Activated naive CD8-positive, alpha-beta T cell (primary cell): ENCODE data around the gene CAV3.

Experiments
- H3K27ac Mint-ChIP-seq: one replicate; pipeline ENCODE4 v1.8.0; 2021; ENCODE audit warnings: mixed read lengths
- H3K27me3 Mint-ChIP-seq: one replicate; pipeline ENCODE4 v1.8.0; 2021; ENCODE audit warnings: mixed read lengths
- H3K36me3 Mint-ChIP-seq: one replicate; pipeline ENCODE4 v1.8.0; 2021; ENCODE audit warnings: mixed read lengths
- H3K4me1 Mint-ChIP-seq: one replicate; pipeline ENCODE4 v1.8.0; 2021; ENCODE audit warnings: low read depth, mixed read lengths
- H3K4me3 Mint-ChIP-seq: one replicate; pipeline ENCODE4 v1.8.0; 2021; ENCODE audit warnings: mild to moderate bottlenecking, mixed read lengths
- H3K9me3 Mint-ChIP-seq: one replicate; pipeline ENCODE4 v1.8.0; 2021; ENCODE audit warnings: low read depth, mixed read lengths

Gene CAV3

DNA sequence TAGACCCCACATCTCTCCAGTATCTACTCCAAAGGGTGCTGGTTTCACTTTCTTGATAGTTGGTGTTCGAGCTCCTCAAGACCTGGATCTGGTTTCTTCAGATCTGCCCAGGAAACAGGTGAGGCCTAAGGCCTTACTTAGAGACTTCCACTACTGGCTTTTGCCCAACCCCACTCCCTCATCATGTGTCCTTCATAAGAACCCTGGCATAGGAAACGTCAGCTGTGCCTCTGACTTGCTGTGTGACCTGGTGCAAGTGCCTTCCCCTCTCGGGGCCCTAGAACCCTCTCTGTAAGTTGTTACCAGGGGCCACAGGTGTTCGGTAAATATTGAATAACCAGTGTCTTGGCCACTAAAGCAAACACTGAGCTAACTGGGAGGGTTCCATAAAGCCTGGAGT is 31.9 kb downstream of the CAV3 start:
- no peak overlapping the region for H3K27ac Mint-ChIP-seq
- no peaks in the 10 kb centered on the region for H3K36me3 Mint-ChIP-seq
- H3K4me3 Mint-ChIP-seq = no peak overlapping the region
- peaks cover 15% of the 10 kb centered on the region for H3K27me3 Mint-ChIP-seq
- H3K4me1 Mint-ChIP-seq = peaks cover 13% of the 10 kb centered on the region
- no peaks in the 10 kb centered on the region for H3K9me3 Mint-ChIP-seq

DNA sequence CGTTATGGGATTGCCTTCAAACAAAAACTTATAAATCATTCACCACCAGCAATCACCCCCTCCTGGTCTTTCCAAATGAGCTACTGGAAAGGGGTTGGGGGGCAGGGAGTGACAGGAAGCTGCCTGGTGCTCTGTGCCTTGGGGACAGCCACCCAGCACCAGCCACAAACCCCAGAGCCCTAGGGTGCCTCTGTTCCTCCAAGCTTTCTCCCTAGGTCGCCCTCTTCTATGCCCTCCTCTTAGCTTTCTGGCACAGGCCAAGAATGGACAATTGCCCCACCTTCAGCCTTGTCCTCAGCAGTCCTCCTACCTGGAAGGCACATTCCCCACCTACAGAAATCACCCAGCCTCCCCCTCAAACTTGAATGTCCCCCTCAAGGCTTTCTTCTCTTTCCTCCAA is 32.5 kb downstream of the CAV3 start:
- H3K9me3 Mint-ChIP-seq = no peaks in the 10 kb centered on the region
- H3K4me3 Mint-ChIP-seq = no peak overlapping the region
- H3K4me1 Mint-ChIP-seq = peaks cover 13% of the 10 kb centered on the region
- H3K27ac Mint-ChIP-seq = no peak overlapping the region
- peaks cover 17% of the 10 kb centered on the region for H3K27me3 Mint-ChIP-seq
- no peaks in the 10 kb centered on the region for H3K36me3 Mint-ChIP-seq

DNA sequence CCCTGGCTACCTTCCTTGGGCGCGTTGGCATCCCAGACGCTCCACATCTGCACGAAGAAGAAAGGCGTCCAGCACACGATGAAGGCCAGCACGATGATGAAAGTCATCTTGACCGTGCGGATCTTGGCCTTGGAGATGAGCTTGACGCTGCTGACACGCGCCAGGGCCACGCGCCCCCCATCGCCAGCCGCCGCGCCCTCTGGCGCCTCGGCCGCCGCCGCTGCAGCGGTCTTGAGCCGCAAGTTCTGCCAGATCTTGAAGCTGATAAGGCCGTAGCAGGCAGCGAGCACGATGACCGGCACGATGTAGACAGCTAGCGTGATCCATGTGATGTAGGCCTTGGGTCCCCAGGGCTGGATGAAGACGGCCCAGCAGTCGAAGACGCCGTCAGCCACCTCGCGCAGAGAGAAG is 33.7 kb downstream of the CAV3 start:
- no peaks in the 10 kb centered on the region for H3K36me3 Mint-ChIP-seq
- no peaks in the 10 kb centered on the region for H3K9me3 Mint-ChIP-seq
- H3K4me3 Mint-ChIP-seq = no peak overlapping the region
- H3K27me3 Mint-ChIP-seq = peaks cover 22% of the 10 kb centered on the region
- no peak overlapping the region for H3K27ac Mint-ChIP-seq
- H3K4me1 Mint-ChIP-seq = peaks cover 13% of the 10 kb centered on the region

DNA sequence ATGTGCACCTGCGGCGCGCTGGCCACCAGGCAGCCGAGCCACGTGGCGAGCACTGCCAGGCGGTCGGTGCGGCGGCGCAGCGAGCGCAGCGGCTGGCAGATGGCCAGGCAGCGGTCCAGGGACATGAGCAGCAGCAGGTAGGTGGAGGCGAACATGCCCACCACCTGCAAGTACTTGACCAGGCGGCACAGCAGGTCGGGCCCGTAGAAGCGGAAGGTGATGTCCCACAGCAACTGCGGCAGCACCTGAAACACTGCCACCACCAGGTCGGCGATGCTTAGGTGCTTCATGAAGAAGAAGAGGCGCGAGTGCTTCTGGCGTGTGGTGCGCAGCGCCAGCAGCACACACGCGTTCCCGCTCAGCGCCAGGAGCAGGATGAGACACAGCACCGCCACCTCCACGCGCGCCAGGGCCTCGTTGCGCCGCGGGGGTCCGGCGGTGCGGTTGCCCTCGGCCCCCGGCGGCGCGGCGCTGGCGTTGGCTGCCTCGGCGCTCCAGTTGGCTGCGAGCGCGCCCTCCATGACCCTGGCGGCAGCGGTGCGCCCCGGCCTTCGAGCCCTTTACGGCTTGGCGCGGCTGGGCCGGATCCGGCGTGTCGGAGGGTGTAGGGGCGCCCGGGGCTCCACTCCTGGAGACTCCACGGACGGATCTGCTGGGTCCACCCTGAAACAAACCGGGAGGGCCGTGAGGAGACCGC is 34.2 kb downstream of the CAV3 start:
- Mint-ChIP-seq H3K27ac (no peak overlapping the region), H3K36me3 (no peaks in the 10 kb centered on the region), H3K9me3 (no peaks in the 10 kb centered on the region), H3K4me1 (peaks cover 13% of the 10 kb centered on the region), H3K4me3 (no peak overlapping the region), H3K27me3 (peaks cover 22% of the 10 kb centered on the region)

DNA sequence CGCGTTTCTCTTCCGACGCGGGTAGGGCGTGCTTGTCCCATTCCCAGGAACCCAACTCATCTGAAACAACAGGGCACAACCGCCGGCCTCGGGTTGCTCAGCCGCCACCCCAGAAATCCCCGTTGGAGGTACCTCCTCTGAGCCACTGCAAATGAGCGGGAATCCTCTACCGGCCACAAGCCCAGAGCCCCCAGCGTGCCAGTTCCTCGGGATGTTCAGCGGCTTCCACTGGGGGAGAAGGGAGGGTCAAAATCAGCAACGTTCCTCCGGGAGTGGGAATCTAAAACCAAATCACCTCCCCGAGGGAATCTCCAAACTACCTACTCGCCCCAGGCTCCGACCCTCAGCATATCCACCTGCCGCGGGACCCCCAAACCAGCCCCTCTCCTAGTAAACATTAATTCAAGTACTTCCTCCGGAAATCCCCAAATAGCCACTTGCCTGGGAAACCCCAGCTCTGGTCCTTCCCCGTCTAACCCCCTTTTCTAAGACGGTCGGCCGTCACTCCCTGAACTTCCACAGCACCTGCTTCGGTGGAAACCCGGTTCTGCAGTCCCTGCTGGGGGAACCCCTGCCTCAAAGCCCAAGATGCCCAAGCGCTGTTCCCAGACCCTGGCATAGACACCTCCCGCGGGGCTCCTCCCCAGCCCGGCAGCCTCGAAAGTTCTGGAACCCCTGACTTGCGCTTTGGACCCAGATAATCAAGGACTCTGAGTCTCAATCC is 34.9 kb downstream of the CAV3 start:
- Mint-ChIP-seq H3K4me3 (peak overlapping the region; percentile 58), H3K27ac (no peak overlapping the region), H3K4me1 (peaks cover 13% of the 10 kb centered on the region), H3K9me3 (no peaks in the 10 kb centered on the region), H3K36me3 (no peaks in the 10 kb centered on the region), H3K27me3 (peaks cover 24% of the 10 kb centered on the region)

DNA sequence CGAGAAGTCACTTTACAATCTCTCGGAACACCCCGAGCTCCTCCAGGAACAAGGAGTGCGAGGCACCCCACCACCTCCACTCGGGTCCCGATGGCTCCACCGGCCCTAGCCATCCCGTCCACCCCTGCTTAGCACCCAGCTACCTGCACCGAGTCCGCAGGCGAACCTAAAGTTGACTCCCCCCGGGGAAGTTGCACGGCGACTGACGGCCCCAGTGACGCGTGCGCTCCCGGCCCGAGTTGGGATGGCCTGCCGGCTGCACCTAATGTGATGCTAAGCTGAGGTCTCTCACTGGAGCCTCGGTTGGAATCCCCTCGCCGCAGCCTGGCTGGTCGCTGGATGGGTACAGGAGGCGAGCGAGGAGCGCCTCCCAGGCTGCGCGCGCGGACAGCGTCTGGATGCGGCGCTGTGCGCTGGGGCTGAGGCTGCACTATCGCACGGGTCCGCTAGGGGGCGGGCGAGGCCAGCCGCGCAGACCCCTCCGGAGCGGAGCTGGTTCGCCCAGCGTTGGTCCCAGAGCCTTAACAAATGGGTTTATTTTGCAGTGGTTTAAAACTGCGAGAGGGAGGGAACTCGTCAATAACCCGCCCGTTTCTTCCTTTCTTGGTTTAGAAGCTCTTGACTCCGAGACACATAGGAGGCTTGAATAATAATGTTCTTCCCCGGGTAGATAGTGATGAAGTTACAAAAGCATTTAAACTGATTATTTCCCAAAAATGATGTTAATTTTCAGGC is 35.7 kb downstream of the CAV3 start, which contains the start of gene OXTR:
TSS of gene OXTR (minus strand) at position 526 of the 735 bp plus-strand sequence. CDS start 1,426 bp downstream, outside the sequence.
- H3K36me3 Mint-ChIP-seq = no peaks in the 10 kb centered on the region
- H3K27ac Mint-ChIP-seq = no peak within 1 kb of the TSS
- H3K27me3 Mint-ChIP-seq = peaks cover 25% of the 10 kb centered on the region
- H3K4me3 Mint-ChIP-seq = peak within 1 kb of the TSS; percentile 58
- no peaks in the 10 kb centered on the region for H3K9me3 Mint-ChIP-seq
- H3K4me1 Mint-ChIP-seq = peaks cover 13% of the 10 kb centered on the region

DNA sequence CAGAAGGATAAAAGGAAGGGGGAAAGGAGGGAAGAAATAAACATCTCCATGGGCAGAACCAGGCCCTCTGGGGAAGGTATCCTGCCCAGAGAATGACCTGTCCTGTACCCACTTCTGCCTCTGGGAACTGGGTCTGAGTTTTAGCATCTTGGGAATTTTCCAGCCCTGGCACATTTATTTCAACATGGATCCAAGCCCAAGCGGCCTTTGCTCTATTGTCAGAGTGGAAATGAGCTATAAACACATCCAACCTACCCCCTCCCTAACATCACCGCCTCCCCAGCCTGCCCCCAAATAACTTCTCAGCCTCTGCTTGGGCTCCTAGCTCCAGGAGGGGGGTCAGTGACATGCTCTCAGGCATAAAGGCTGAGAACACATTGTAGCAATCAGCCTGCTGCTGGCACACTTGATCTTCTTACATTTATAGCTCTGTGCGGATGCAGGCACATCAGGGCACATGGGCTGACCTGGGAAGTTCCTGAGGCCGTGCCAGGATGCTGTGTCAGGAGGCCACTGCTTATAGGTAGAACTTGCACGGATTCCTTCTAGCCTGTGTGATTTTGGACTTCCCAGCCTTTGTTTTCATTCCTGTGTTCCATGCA is 40.4 kb downstream of the CAV3 start:
- H3K4me3 Mint-ChIP-seq = no peak overlapping the region
- no peak overlapping the region for H3K27ac Mint-ChIP-seq
- H3K4me1 Mint-ChIP-seq = peaks cover 7% of the 10 kb centered on the region
- H3K36me3 Mint-ChIP-seq = no peaks in the 10 kb centered on the region
- H3K27me3 Mint-ChIP-seq = peaks cover 30% of the 10 kb centered on the region
- no peaks in the 10 kb centered on the region for H3K9me3 Mint-ChIP-seq

DNA sequence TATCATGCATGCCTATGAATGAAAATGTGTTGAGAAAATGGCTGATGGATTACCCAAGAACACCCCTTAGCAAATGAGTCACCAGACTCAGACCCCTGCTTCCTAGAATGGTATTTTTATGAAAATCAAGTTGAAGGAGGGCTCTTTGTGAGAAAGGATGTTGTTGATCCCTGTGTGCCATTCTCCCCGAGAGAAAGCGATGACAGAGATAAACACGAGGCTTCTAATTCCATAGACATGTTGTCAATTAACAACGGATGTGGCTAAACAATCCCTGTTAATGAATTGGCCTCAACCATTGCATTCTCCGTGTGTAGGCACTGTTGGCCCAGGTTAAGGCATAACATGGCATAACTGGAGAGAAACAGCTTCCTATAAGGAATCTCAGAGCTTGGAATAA is 41.6 kb downstream of the CAV3 start:
- H3K36me3 Mint-ChIP-seq = no peaks in the 10 kb centered on the region
- no peak overlapping the region for H3K27ac Mint-ChIP-seq
- H3K27me3 Mint-ChIP-seq = peaks cover 22% of the 10 kb centered on the region
- no peak overlapping the region for H3K4me3 Mint-ChIP-seq
- H3K9me3 Mint-ChIP-seq = no peaks in the 10 kb centered on the region
- H3K4me1 Mint-ChIP-seq = no peaks in the 10 kb centered on the region

DNA sequence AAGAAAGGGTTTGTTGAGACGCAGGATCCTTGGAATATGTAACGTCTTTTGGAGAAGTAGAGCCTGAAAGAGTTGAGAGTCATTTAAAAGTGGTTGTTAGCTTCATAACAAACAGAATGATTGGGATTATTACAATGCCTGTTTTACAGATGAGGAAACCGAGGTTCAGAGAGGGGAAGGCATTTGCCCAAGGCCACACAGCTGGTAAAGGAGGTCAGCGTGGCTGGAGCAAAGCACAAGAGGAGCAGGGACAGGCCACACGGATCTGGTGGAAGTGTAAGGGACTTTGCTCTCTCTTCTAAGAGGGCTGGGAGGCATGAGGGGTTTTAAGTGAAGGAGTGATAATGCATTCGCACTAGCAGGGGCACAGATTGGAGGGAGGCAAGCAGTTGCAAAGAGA is 42.0 kb downstream of the CAV3 start:
- H3K4me1 Mint-ChIP-seq = no peaks in the 10 kb centered on the region
- peaks cover 20% of the 10 kb centered on the region for H3K27me3 Mint-ChIP-seq
- no peaks in the 10 kb centered on the region for H3K36me3 Mint-ChIP-seq
- H3K9me3 Mint-ChIP-seq = no peaks in the 10 kb centered on the region
- no peak overlapping the region for H3K4me3 Mint-ChIP-seq
- no peak overlapping the region for H3K27ac Mint-ChIP-seq

DNA sequence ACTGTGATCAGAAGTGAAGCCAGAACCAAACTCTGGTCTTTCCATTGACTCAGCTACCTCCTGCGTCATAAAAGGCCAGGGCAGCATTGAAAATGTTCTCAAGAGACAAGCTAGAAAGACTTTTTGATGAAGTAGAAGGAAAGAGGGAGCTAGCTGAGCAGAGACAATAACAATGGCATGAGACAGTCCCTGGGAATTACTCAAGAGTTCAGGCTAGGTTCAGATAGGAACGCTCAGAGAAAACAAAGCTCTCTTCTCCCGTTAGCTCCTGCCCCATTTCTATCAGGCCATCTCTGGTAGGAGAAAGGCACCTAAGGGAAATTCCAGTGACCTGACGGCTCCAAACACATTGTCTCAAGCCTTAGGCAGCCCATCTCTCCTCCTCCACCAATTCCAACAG is 42.8 kb downstream of the CAV3 start:
- H3K4me3 Mint-ChIP-seq = no peak overlapping the region
- no peaks in the 10 kb centered on the region for H3K9me3 Mint-ChIP-seq
- H3K27me3 Mint-ChIP-seq = peaks cover 18% of the 10 kb centered on the region
- no peak overlapping the region for H3K27ac Mint-ChIP-seq
- H3K4me1 Mint-ChIP-seq = no peaks in the 10 kb centered on the region
- no peaks in the 10 kb centered on the region for H3K36me3 Mint-ChIP-seq

DNA sequence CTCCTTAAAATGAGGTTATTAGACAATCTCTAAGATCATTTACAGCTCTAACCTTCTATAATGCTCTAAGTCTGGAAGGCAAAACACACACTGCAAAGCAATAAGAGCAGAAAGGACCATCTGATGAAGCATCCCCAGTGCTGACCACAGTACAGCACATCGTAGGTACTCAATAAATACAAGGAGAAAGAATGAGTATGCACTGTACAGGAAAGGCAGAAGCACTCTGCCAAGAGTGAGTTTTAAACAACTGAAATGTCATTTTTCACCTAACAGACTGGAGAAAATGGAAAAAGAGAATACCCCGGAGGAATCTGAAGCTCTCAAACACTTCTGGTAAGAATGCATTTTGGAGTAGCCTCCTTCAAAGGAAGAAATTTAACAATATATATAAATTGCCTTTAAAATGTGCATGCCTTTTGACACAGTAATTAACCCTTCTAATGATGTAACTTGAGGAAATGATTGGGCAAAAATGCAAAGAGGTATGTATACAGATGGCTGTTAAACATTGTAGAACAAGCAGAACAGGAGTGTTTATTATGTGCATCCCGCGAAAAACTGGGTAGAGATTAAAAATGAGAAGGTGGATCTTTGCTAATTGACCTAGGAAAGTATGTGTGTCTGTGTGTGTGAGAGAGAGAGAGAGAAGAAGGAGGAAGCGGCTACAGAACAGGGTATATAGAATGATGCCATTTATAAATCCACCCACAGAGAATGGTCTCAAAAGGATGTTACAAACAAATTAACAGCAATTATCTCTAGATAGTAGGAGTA is 43.8 kb downstream of the CAV3 start:
- no peaks in the 10 kb centered on the region for H3K9me3 Mint-ChIP-seq

DNA sequence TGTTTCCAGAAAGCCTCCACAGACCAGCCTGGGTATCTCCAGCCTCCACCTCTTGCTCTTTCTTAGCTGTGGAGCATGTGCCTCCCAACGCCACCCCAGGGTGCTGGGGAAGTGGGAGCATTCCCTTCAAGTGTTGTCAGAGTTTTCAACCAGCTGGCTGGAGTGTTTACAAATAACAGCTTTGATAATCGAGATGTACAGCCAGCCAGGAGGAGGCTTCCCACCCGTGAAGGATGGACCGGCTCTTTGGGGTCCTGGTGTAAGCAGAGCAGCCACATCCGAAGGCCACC is 44.3 kb downstream of the CAV3 start:
- H3K36me3 Mint-ChIP-seq = no peaks in the 10 kb centered on the region
- H3K9me3 Mint-ChIP-seq = no peaks in the 10 kb centered on the region
- no peak overlapping the region for H3K27ac Mint-ChIP-seq
- no peak overlapping the region for H3K4me3 Mint-ChIP-seq
- H3K4me1 Mint-ChIP-seq = no peaks in the 10 kb centered on the region
- H3K27me3 Mint-ChIP-seq = peaks cover 13% of the 10 kb centered on the region

More for the DNA sequence above, 43.8 kb downstream of the CAV3 start:
- H3K4me1 Mint-ChIP-seq = no peaks in the 10 kb centered on the region
- no peak overlapping the region for H3K27ac Mint-ChIP-seq
- H3K4me3 Mint-ChIP-seq = no peak overlapping the region
- H3K27me3 Mint-ChIP-seq = peaks cover 13% of the 10 kb centered on the region
- no peaks in the 10 kb centered on the region for H3K36me3 Mint-ChIP-seq

DNA sequence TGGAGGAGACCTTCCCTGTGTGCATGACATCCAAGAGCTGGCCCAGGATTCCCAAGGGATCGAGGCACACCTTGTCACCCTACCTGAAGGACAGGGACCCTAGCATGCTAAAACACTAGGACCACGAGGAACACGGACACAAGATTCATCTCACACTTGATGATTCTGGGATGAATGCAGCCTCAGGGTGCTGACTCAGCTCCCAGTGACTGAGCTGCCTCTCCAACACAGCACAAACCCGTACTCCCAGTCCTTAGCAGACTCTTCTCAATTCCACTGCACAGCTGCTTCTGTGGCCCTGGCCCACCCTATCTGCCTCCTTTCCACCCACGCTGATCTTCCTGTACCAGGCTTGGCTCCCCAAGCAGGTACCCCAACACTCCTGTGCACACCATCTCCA is 44.9 kb downstream of the CAV3 start:
- Mint-ChIP-seq H3K4me3 (no peak overlapping the region), H3K27me3 (peaks cover 12% of the 10 kb centered on the region), H3K36me3 (no peaks in the 10 kb centered on the region), H3K9me3 (no peaks in the 10 kb centered on the region), H3K4me1 (no peaks in the 10 kb centered on the region), H3K27ac (no peak overlapping the region)

DNA sequence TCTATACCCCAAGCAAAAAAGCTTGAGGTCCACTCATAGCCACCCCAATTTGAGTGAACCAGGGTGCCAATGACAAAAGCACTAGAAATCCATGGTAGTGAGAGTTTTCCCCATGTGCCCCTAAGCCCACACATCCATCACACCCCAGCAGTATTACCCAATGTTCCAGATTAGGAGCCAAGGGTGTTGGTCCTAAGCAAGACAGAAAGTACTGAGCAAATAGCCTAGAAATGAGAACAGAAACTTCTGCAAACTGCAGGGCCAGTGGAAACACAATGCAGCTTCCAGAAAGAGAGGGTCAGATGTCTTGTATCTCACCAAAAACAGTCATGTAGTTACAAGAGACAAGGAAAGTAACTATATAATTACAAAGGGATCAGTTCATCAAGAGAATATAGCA is 46.7 kb downstream of the CAV3 start:
- Mint-ChIP-seq H3K27me3 (peaks cover 10% of the 10 kb centered on the region), H3K4me3 (no peak overlapping the region), H3K27ac (no peak overlapping the region), H3K9me3 (no peaks in the 10 kb centered on the region), H3K36me3 (no peaks in the 10 kb centered on the region), H3K4me1 (no peaks in the 10 kb centered on the region)
